ENCODE results near the gene IFT81.
A peak's percentile ranks its signal among the peaks of the same experiment; 100 is the strongest.
"Not testable (repeated sequence)": the region's sequence is repeated elsewhere in the genome, so short reads cannot be mapped to it uniquely, and the experiment has no call there.

Gene IFT81

GRCh38 chr12:110108309-110109036 is 15.7 kb upstream of the IFT81 start:
- DNase-seq, result no peak

- no peak for DNase-seq
These were observed 14.9 kb upstream of the IFT81 start for GRCh38 chr12:110109037-110109836.

- DNase-seq, result no peak
These were observed 14.2 kb upstream of the IFT81 start for GRCh38 chr12:110109837-110110535.

- no peak for DNase-seq
These were observed 12.5 kb upstream of the IFT81 start for GRCh38 chr12:110111476-110112334.

- DNase-seq, result no peak
These were observed 11.9 kb upstream of the IFT81 start for GRCh38 chr12:110112335-110112660.

GRCh38 chr12:110114528-110114937 is 9.6 kb upstream of the IFT81 start:
- no peak for DNase-seq

- DNase-seq, result no peak
These were observed 8.5 kb upstream of the IFT81 start for GRCh38 chr12:110115675-110116074.

- no peak for DNase-seq
These were observed 7.5 kb upstream of the IFT81 start for GRCh38 chr12:110116623-110117022.

GRCh38 chr12:110117210-110117609 is 6.9 kb upstream of the IFT81 start:
- not testable (repeated sequence) for DNase-seq

- DNase-seq, result no peak
These were observed 6.0 kb upstream of the IFT81 start for GRCh38 chr12:110117956-110118685.

- no peak for DNase-seq
These were observed 1.2 kb upstream of the IFT81 start for GRCh38 chr12:110122929-110123328.

GRCh38 chr12:110123919-110124268 is 263 bp upstream of the IFT81 start:
- no peak for DNase-seq

GRCh38 chr12:110126557-110126956 is 2.4 kb downstream of the IFT81 start:
- DNase-seq, result no peak

GRCh38 chr12:110134691-110135411 is 10.7 kb downstream of the IFT81 start:
- DNase-seq, result peak; percentile 37

- DNase-seq, result no peak
These were observed 11.6 kb downstream of the IFT81 start for GRCh38 chr12:110135806-110136205.

- no peak for DNase-seq
These were observed 13.6 kb downstream of the IFT81 start for GRCh38 chr12:110137786-110138185.

GRCh38 chr12:110141389-110141788 is 17.2 kb downstream of the IFT81 start:
- DNase-seq, result no peak

- DNase-seq, result no peak
These were observed 22.8 kb downstream of the IFT81 start for GRCh38 chr12:110146986-110147385.

GRCh38 chr12:110149086-110149660 is 25.0 kb downstream of the IFT81 start:
- no peak for DNase-seq

- no peak for DNase-seq
These were observed 32.6 kb downstream of the IFT81 start for GRCh38 chr12:110156766-110157165.

GRCh38 chr12:110157539-110157938 is 33.4 kb downstream of the IFT81 start:
- DNase-seq, result no peak

All from NCI-H226 (cell line).